Activated T-helper 9 cell treated with anti-CD3 and anti-CD28 coated beads, Interleukin-2, amount 50 U/mL, for 16 hours (primary cell): ENCODE results near the gene ANGPTL8.

Experiments used
- DNase-seq: peaks from one replicate; pipeline ENCODE4 v3.0.0-alpha.2; 2020; ENCODE audit warnings: low read depth

Gene ANGPTL8

GRCh38 chr19:11239377-11240000 lies at the start of gene ANGPTL8:
TSS of gene ANGPTL8 (plus strand) at chr19:11239619. CDS start at chr19:11239638, 19 bp downstream.
- no peak for DNase-seq

- no peak for DNase-seq
These were observed 48.9 kb upstream of the ANGPTL8 start for GRCh38 chr19:11190501-11190900.

GRCh38 chr19:11191273-11191755 lies 48.1 kb upstream of the ANGPTL8 start:
- DNase-seq, result no peak

- DNase-seq, result no peak
These were observed 47.5 kb upstream of the ANGPTL8 start for GRCh38 chr19:11191934-11192333.

- no peak for DNase-seq
These were observed 46.2 kb upstream of the ANGPTL8 start for GRCh38 chr19:11192957-11193939.

- DNase-seq, result no peak
These were observed 45.2 kb upstream of the ANGPTL8 start for GRCh38 chr19:11194173-11194572.

- DNase-seq, result no peak
These were observed 44.5 kb upstream of the ANGPTL8 start for GRCh38 chr19:11194656-11195558.

- DNase-seq, result no peak
These were observed 43.7 kb upstream of the ANGPTL8 start for GRCh38 chr19:11195681-11196080.

- no peak for DNase-seq
These were observed 42.8 kb upstream of the ANGPTL8 start for GRCh38 chr19:11196406-11197287.

- DNase-seq, result peak; percentile 57
These were observed 41.9 kb upstream of the ANGPTL8 start, which contains the start of gene KANK2 for GRCh38 chr19:11197291-11198174. TSS of gene KANK2 (minus strand) at chr19:11197545. CDS start at chr19:11194511, 3,034 bp downstream.

GRCh38 chr19:11198175-11198534 lies 41.3 kb upstream of the ANGPTL8 start:
- DNase-seq, result no peak

GRCh38 chr19:11198769-11199424 lies 40.5 kb upstream of the ANGPTL8 start:
- no peak for DNase-seq

- DNase-seq, result no peak
These were observed 39.9 kb upstream of the ANGPTL8 start for GRCh38 chr19:11199517-11199916.

- no peak for DNase-seq
These were observed 39.3 kb upstream of the ANGPTL8 start for GRCh38 chr19:11200015-11200574.

- DNase-seq, result no peak
These were observed 38.5 kb upstream of the ANGPTL8 start for GRCh38 chr19:11200931-11201330.

GRCh38 chr19:11201791-11202190 lies 37.6 kb upstream of the ANGPTL8 start:
- no peak for DNase-seq

GRCh38 chr19:11202488-11203193 lies 36.8 kb upstream of the ANGPTL8 start:
- DNase-seq, result no peak
